HAP-1 (cell line): ENCODE measurements around the gene IL13.

Source experiments
- DNase-seq, 2 experiments: peaks; one replicate each; pipeline ENCODE4 v3.0.0-alpha.2; 2016 to 2020; ENCODE audit warnings: low spot score in 2 of 2
- H3K27me3 ChIP-seq: fragments of 250-450 bp; sonication (Bioruptor Pico); 2 replicates; pipeline ENCODE4 v1.5.1; 2020; ENCODE audit warnings: low read depth, mild to moderate bottlenecking, moderate library complexity
- H3K36me3 ChIP-seq: fragments of 250-450 bp; sonication (Bioruptor Pico); replicated peaks from 2 replicates; pipeline ENCODE4 v1.5.1; 2020; ENCODE audit warnings: mild to moderate bottlenecking
- H3K4me1 ChIP-seq: fragments of 250-450 bp; sonication (Bioruptor Pico); 2 replicates; pipeline ENCODE4 v1.5.1; 2020; ENCODE audit warnings: mild to moderate bottlenecking
- H3K4me3 ChIP-seq: fragments of 250-450 bp; sonication (Bioruptor Pico); 2 replicates; pipeline ENCODE4 v1.5.1; 2020; ENCODE audit warnings: mild to moderate bottlenecking, moderate library complexity
- H3K9me3 ChIP-seq: fragments of 250-450 bp; sonication (Bioruptor Pico); 2 replicates; pipeline ENCODE4 v1.5.1; 2020; ENCODE audit warnings: mild to moderate bottlenecking, moderate library complexity
- in situ Hi-C: fragments of 300-500 bp; cut with MboI; formaldehyde crosslinking; loops from 3 replicates; pipeline ENCODE4 v1.14.3; 2020; ENCODE audit warnings: low sequenced_read_pairs, inconsistent platforms, mixed read lengths

The IL13 gene

DNA sequence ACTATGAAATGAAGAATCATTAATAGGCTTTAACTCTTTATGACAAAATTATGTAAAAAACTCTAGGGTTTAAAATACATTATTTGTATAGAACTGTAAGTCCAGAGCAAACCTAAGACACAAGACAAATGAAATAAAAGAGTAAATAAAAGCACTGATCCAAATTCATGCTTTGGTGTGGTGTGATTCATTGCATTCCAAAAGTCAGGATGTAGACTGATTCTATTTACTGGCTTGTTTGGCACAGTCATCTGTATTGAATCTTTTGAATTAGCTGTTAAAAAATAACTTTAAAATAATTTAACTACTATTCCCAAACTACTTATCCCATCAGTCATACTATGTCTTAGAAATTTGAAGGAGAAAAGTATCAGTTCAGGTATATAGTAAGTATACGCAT lies 46.9 kb downstream of the IL13 start:
- Histone ChIP-seq H3K4me1 (peaks cover 12% of the 10 kb centered on the region), H3K4me3 (no peak overlapping the region), H3K36me3 (no peaks in the 10 kb centered on the region; the same call in 1 of the 2 replicates), H3K9me3 (no peaks in the 10 kb centered on the region), H3K27me3 (no peaks in the 10 kb centered on the region)
- DNase-seq, result no peak
- in situ Hi-C loops, result no loop called here

GRCh38 chr5:132708645-132709044 lies 50.7 kb downstream of the IL13 start:
- Histone ChIP-seq H3K27me3 (no peaks in the 10 kb centered on the region), H3K36me3 (no peaks in the 10 kb centered on the region), H3K4me1 (peaks cover 12% of the 10 kb centered on the region), H3K4me3 (no peak overlapping the region), H3K9me3 (no peaks in the 10 kb centered on the region)
- peak; percentile 34 to 68 for DNase-seq
- in situ Hi-C loops, result no loop called here
